IMR-90 (cell line): ENCODE results near the gene PPA2.

Source experiments
- CTCF ChIP-seq: conservative IDR thresholded peaks from 2 replicates; pipeline ENCODE4 v1.5.1; 2012; ENCODE audit warnings: mild to moderate bottlenecking, low read depth, low read length, improper control_type of control experiment
- SMC3 ChIP-seq: fragments of 150-350 bp; IDR thresholded peaks from 2 replicates; pipeline ENCODE4 v1.6.1; 2016; ENCODE audit warnings: low read depth, mild to moderate bottlenecking, antibody characterized with exemption, low read length, moderate library complexity
- USF2 ChIP-seq: fragments of 150-350 bp; IDR thresholded peaks from 2 replicates; pipeline ENCODE4 v1.6.1; 2017; ENCODE audit warnings: mild to moderate bottlenecking, antibody characterized with exemption, low read length, low read depth

DNA sequence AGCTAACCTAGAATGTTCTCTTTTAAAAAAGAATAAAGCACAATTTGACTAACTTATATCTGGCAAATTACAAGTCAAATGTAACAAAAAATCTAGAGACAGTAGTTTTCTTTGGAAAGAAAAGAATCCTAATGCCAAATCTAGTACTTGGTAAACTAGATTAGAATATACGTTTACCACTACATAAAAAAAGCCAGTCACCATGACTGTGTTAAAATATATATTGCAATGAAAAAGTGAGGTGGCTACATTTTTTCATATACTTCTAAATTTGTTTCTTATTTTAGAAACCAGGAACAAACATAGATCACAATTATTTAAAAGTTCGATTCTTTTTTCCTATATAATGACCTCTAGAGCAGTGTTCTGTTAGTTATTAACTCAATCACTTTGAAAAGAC, 29.6 kb upstream of the PPA2 start:
- no peak for TF ChIP-seq SMC3
- TF ChIP-seq USF2 = no peak
- TF ChIP-seq CTCF = no peak
